ENCODE measurements around the gene NT5C3B.
"Not testable (repeated sequence)": the region's sequence is repeated elsewhere in the genome, so short reads cannot be mapped to it uniquely, and the experiment has no call there.

DNA sequence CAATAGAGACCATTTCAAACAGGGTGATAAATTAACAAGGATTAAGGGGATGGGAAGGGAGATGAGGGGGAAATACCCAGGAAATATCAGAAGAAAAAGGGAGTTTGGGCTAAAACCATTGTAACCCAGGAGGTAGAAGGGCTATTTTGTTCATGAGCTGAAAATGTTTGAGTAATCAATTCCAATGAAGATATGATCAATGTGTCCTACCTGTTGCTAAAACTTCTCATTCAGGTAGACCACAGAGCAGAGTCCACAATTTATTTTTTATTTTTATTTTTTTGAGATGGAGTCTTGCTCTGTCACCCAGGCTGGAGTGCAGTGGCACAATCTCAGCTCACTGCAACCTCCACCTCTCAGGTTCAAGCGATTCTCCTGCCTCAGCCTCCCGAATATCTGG is 3.4 kb upstream of the NT5C3B start:
- TF ChIP-seq, protein P1, sequence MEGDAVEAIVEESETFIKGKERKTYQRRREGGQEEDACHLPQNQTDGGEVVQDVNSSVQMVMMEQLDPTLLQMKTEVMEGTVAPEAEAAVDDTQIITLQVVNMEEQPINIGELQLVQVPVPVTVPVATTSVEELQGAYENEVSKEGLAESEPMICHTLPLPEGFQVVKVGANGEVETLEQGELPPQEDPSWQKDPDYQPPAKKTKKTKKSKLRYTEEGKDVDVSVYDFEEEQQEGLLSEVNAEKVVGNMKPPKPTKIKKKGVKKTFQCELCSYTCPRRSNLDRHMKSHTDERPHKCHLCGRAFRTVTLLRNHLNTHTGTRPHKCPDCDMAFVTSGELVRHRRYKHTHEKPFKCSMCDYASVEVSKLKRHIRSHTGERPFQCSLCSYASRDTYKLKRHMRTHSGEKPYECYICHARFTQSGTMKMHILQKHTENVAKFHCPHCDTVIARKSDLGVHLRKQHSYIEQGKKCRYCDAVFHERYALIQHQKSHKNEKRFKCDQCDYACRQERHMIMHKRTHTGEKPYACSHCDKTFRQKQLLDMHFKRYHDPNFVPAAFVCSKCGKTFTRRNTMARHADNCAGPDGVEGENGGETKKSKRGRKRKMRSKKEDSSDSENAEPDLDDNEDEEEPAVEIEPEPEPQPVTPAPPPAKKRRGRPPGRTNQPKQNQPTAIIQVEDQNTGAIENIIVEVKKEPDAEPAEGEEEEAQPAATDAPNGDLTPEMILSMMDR (IDR thresholded peaks at IDR 0.05; ENCODE audit: borderline replicate concordance, extremely low read depth, low read length, poor library complexity, severe bottlenecking) = not testable (repeated sequence)
- not testable (repeated sequence) for TF ChIP-seq EZH2 (IDR thresholded peaks at IDR 0.05; ENCODE audit: borderline replicate concordance, low read depth, low read length, severe bottlenecking)

Measured in DND-41 (cell line).